ENCODE data around the gene PUM1.

- no peak for TF ChIP-seq CTCF (IDR thresholded peaks at IDR 0.05)
- no peak for TF ChIP-seq POLR2A (IDR thresholded peaks at IDR 0.05)
Observed at GRCh38 chr1:31055953-31056352, 9.6 kb downstream of the PUM1 start.

Measured in prostate gland (tissue), 2 donors.